GM20000 (cell line): ENCODE data around the gene NEK11.

Experiments
- DNase-seq: peaks from one replicate; pipeline ENCODE4 v3.0.0; 2012; ENCODE audit warnings: low spot score
- TF ChIP-seq, protein P1 (sequence below): IDR thresholded peaks from 2 replicates; pipeline ENCODE4 v1.5.1; 2012; ENCODE audit warnings: mild to moderate bottlenecking, control low read depth; ENCODE audit errors: extremely low read depth, missing control alignments

NEK11 gene

DNA sequence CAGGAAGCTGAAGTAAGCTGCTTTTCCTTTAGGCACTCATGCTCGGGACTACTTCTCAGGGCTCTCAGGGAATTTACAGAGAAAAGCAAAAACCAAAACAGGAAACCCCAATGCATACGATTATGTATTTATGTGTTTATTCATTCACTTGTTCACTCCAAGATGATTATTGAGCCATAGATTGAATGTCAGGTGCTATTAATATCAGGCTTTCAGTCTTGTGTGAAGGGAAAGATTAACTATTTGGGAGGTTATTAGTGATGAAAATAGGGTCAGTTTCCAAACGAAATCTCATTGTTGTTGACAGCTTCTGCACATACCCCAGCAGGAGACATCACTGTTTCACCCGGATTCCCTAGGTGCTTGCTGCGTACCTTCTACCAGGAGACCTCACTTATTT lies 135.8 kb downstream of the NEK11 start:
- DNase-seq: no peak
- TF ChIP-seq, protein P1, sequence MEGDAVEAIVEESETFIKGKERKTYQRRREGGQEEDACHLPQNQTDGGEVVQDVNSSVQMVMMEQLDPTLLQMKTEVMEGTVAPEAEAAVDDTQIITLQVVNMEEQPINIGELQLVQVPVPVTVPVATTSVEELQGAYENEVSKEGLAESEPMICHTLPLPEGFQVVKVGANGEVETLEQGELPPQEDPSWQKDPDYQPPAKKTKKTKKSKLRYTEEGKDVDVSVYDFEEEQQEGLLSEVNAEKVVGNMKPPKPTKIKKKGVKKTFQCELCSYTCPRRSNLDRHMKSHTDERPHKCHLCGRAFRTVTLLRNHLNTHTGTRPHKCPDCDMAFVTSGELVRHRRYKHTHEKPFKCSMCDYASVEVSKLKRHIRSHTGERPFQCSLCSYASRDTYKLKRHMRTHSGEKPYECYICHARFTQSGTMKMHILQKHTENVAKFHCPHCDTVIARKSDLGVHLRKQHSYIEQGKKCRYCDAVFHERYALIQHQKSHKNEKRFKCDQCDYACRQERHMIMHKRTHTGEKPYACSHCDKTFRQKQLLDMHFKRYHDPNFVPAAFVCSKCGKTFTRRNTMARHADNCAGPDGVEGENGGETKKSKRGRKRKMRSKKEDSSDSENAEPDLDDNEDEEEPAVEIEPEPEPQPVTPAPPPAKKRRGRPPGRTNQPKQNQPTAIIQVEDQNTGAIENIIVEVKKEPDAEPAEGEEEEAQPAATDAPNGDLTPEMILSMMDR: no peak

DNA sequence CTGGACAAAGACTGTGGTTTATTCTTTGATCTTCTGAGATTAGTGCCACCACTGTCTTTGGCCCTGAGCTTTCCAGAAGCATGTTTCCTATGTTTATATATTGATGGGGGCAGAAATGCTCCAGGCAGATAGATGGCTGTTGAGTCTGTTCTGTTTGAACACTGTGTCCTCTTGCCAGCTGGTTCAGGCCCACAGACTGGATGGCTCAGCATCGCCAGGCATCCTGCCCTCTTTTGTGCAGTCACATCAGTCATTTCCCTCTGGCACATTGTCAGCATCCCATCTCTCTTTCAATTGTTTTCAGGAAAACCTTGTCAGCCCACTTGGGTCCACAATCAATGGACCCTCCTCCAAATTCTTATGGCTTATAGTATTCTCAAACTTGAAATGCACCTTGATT lies 141.2 kb downstream of the NEK11 start:
- TF ChIP-seq, protein P1: no peak
- DNase-seq: no peak

DNA sequence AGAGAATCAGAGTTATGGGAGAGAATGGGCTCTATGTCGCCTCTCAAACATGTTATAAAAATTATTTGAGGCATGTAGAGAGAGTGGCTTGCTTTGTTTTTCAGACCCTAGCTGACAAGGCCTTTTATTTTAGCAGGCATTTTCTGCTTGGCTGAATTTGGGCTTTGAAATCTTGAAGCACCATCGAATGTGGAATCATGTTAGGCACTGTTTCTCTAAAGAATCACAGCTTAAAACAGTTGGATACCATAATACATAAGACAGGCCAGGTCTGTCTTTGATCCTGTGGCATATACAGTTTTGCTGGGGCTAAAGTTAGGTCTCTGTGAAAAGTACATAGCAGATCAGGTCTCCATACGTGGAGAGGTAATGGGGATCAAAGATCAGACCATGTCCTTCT lies 142.7 kb downstream of the NEK11 start:
- DNase-seq: no peak
- TF ChIP-seq, protein P1: no peak

DNA sequence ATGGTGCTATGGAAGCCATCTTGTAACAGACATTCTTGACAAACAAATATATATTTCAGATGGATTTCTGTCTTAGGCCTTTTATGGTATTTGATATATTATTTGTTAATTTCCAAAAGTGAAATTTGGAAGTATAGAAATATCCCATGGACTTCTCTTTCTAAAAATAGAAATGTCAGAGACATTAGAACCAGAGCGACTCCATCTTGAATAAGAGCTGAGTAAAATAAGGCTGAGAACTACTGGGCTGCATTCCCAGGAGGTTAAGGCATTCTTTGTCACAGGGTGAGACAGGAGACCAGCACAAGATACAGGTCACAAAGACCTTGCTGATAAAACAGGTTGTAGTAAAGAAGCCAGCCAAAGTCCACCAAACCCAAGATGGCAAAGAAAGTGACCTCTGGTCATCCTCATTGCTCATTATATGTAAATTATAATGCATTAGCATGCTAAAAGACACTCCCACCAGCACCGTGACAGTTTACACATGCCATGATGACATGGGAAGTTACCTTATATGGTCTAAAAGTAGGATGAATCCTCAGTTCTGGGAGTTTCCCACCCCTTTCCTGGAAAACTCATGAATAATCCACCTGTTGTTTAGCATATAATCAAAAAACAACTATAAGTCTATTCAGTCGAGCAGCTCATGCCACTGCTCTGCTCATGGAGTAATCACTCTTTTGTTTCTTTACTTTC lies 146.0 kb downstream of the NEK11 start:
- no peak for DNase-seq
- TF ChIP-seq, protein P1: no peak

DNA sequence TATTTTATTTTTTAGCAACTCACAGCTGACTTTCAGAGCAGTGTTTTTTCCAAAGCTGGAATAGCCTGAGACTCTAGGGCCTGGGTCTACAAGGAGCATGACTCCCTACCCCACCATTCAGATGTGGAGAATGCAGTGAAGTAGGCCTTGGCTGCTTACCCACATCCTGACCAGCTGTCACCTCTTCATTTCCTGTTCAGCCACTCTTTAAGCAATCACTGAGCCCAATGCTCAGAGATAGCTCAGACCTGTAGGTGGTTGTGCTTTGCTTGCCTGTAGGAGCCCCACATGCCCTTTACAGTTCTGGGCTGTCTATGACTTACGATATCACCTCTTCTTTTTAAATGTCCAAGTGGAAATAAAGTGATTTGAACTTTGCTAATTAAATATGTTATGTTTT lies 148.1 kb downstream of the NEK11 start:
- TF ChIP-seq, protein P1: no peak
- DNase-seq: peak; percentile 15

DNA sequence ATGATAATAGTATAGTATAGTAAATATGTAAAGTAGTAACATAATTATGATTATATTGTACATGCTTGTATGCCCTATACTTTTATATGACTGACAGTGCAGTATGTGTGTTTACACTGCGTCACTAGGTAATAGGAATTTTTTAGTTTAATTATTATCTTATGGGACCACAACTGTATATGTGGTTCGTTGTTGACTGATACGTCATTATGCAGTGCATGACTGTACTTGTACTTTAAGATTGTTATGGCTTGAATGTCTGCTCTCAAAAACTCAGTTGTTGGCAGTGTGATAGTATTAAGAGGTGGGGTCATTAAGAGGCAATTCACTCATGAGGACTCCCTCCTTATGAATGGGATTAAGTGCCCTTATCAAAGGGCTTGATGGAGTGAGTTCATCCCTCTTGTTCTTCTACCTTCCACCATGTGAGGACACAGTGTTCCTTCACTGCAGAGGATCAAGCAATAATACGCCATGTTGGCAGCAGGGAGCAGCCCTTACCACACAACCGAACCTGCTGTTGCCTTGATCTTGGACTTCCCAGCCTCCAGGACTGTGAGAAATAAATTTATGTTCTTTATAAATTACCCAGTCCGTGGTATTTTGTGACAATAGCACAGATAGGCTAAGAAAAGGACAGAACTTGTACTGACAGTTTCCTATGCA lies 152.2 kb downstream of the NEK11 start:
- TF ChIP-seq, protein P1: no peak
- no peak for DNase-seq

DNA sequence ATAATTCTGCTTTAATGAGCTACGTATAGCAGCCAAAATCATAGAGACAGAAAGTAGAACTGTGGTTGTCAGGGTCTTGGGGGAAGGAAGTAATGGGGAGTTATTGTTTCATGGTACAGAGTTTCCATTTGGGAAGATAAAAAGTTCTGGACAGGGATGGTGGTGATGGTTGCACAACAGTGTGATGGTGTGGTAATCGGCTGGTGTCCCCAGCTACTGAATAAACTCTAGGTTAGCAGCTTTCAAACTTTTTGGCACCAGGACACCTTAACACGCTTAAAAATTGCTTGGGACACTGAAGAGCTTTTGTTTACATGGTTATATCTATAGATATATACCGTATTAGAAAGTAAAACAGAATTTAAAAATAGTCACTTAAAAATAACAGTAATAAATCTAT lies 166.0 kb downstream of the NEK11 start:
- TF ChIP-seq, protein P1: no peak
- no peak for DNase-seq
